SU-DHL-6 (cell line): Measurements from ENCODE around the gene DCC.

ENCODE experiments used
- H2AFZ ChIP-seq: fragments of 200-600 bp; sonication (generic); 2 replicates; pipeline ENCODE4 v1.6.1; 2014; ENCODE audit warnings: low read depth, mild to moderate bottlenecking, moderate library complexity, mixed read lengths, antibody characterized with exemption, low read length; ENCODE audit not compliant: severe bottlenecking
- H3F3A ChIP-seq: fragments of 200-600 bp; shearing (Covaris generic); 2 replicates; pipeline ENCODE4 v1.6.0; 2016; ENCODE audit warnings: antibody characterized with exemption, mild to moderate bottlenecking; ENCODE audit not compliant: insufficient read depth
- H3K27ac ChIP-seq: fragments of 200-600 bp; sonication (generic); 2 replicates; pipeline ENCODE4 v1.5.1; 2016; ENCODE audit warnings: low read depth, mild to moderate bottlenecking, low read length, moderate library complexity, mixed read lengths
- H3K27me3 ChIP-seq: fragments of 200-600 bp; sonication (generic), shearing (Covaris generic); 2 replicates; pipeline ENCODE4 v1.6.0; 2014; ENCODE audit warnings: mild to moderate bottlenecking, low read length
- H3K36me3 ChIP-seq: fragments of 200-600 bp; sonication (generic); 2 replicates; pipeline ENCODE4 v1.6.1; 2014; ENCODE audit warnings: mild to moderate bottlenecking, low read length, mixed read lengths
- H3K4me2 ChIP-seq: fragments of 300-600, 200-600 bp; shearing (Covaris generic), sonication (generic); 2 replicates; pipeline ENCODE4 v1.6.0; 2014; ENCODE audit warnings: low read length, low read depth, mild to moderate bottlenecking; ENCODE audit not compliant: poor library complexity, severe bottlenecking
- H3K4me3 ChIP-seq: fragments of 200-600 bp; sonication (generic); 2 replicates; pipeline ENCODE4 v1.5.1; 2014; ENCODE audit warnings: antibody characterized with exemption, low read length, mild to moderate bottlenecking, mixed read lengths; ENCODE audit not compliant: insufficient read depth, poor library complexity, severe bottlenecking
- H3K79me2 ChIP-seq: fragments of 200-600 bp; sonication (generic); 2 replicates; pipeline ENCODE4 v1.6.1; 2014; ENCODE audit warnings: mild to moderate bottlenecking, low read length, moderate library complexity; ENCODE audit not compliant: insufficient read depth
- H3K9ac ChIP-seq: fragments of 200-600 bp; sonication (generic); 2 replicates; pipeline ENCODE4 v1.7.0; 2014; ENCODE audit warnings: mild to moderate bottlenecking, low read length
- H3K9me2 ChIP-seq: fragments of 200-600 bp; sonication (generic); replicated peaks from 2 replicates; pipeline ENCODE4 v1.6.1; 2014; ENCODE audit warnings: low read length; ENCODE audit not compliant: insufficient read depth
- H3K9me3 ChIP-seq: fragments of 200-600 bp; sonication (generic); 2 replicates; pipeline ENCODE4 v1.6.1; 2014; ENCODE audit warnings: low read length, mixed read lengths; ENCODE audit not compliant: insufficient read depth
- H4K20me1 ChIP-seq: fragments of 200-600 bp; sonication (generic); 2 replicates; pipeline ENCODE4 v1.6.1; 2014; ENCODE audit warnings: low read depth, mild to moderate bottlenecking, antibody characterized with exemption, low read length, moderate library complexity, mixed read lengths
- EZH2phosphoT487 ChIP-seq: fragments of 200-600 bp; sonication (generic), shearing (Covaris generic); conservative IDR thresholded peaks from 2 replicates; pipeline ENCODE4 v1.6.1; 2018; ENCODE audit warnings: mild to moderate bottlenecking, antibody characterized with exemption, low read length, moderate library complexity, mixed read lengths
- TF ChIP-seq, protein P1 (sequence below): fragments of 200-600 bp; sonication (generic); IDR thresholded peaks from one replicate; pipeline ENCODE4 v1.5.1; 2017; ENCODE audit warnings: antibody characterized with exemption, mild to moderate bottlenecking, low read length, moderate library complexity; ENCODE audit not compliant: insufficient read depth, poor library complexity, severe bottlenecking

DCC gene

DNA sequence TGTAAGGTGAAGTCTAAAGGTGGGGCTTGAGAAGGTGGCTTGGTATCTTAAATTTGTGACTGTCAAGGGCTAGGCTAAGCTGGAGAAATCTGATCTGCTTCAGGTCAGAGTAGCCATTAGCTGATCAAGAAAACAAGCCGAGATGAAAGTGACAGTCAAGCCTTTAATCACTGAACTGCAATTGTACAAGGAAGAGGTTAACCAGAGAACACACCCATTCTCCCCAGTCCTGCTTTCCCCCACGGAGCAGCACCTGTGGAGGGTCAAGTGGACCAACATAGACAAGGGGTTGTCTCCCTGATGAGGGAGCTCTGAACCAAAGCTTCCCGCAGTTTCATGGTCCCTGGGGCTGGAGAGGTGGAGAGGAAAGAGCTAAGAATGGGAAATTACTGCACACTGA is 901.2 kb downstream of the DCC start:
- H3K9me2 ChIP-seq, result no peaks in the 10 kb centered on the region
- no peaks in the 10 kb centered on the region for H4K20me1 ChIP-seq
- H3K4me3 ChIP-seq, result no peak overlapping the region
- H2AFZ ChIP-seq, result no peak overlapping the region
- H3K36me3 ChIP-seq, result no peaks in the 10 kb centered on the region
- no peak overlapping the region for H3K4me2 ChIP-seq
- no peaks in the 10 kb centered on the region for H3K27me3 ChIP-seq
- TF ChIP-seq EZH2phosphoT487, result no peak
- TF ChIP-seq, protein P1, sequence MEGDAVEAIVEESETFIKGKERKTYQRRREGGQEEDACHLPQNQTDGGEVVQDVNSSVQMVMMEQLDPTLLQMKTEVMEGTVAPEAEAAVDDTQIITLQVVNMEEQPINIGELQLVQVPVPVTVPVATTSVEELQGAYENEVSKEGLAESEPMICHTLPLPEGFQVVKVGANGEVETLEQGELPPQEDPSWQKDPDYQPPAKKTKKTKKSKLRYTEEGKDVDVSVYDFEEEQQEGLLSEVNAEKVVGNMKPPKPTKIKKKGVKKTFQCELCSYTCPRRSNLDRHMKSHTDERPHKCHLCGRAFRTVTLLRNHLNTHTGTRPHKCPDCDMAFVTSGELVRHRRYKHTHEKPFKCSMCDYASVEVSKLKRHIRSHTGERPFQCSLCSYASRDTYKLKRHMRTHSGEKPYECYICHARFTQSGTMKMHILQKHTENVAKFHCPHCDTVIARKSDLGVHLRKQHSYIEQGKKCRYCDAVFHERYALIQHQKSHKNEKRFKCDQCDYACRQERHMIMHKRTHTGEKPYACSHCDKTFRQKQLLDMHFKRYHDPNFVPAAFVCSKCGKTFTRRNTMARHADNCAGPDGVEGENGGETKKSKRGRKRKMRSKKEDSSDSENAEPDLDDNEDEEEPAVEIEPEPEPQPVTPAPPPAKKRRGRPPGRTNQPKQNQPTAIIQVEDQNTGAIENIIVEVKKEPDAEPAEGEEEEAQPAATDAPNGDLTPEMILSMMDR, result no peak
- no peaks in the 10 kb centered on the region for H3F3A ChIP-seq
- no peaks in the 10 kb centered on the region for H3K9me3 ChIP-seq
- H3K27ac ChIP-seq, result no peak overlapping the region
- no peaks in the 10 kb centered on the region for H3K79me2 ChIP-seq
- H3K9ac ChIP-seq, result no peak overlapping the region

DNA sequence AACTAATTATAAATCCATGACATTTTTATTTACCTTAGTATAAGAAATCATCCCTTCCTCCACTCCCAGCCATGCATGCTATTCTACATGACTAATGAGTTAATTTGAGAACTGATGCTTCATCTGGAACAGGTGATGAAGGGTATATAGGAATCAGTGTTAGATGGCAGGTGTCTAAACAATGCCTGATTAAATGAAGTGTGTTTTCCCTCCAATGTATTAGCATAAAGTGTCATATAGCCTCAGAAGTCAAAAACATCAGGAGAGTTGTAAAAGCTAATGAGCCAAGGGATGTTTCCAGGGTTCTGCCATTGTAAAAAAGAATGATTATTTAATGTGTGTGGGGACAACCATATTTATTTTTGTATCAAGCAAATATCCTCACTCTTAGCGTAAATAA is 913.8 kb downstream of the DCC start:
- H3F3A ChIP-seq, result no peaks in the 10 kb centered on the region
- no peaks in the 10 kb centered on the region for H3K9me3 ChIP-seq
- no peak overlapping the region for H2AFZ ChIP-seq
- H3K36me3 ChIP-seq, result no peaks in the 10 kb centered on the region
- no peak overlapping the region for H3K9ac ChIP-seq
- no peaks in the 10 kb centered on the region for H3K9me2 ChIP-seq
- no peaks in the 10 kb centered on the region for H4K20me1 ChIP-seq
- TF ChIP-seq, protein P1, result no peak
- TF ChIP-seq EZH2phosphoT487, result no peak
- no peak overlapping the region for H3K4me2 ChIP-seq
- H3K79me2 ChIP-seq, result no peaks in the 10 kb centered on the region
- H3K27ac ChIP-seq, result no peak overlapping the region
- H3K4me3 ChIP-seq, result no peak overlapping the region
- no peaks in the 10 kb centered on the region for H3K27me3 ChIP-seq

DNA sequence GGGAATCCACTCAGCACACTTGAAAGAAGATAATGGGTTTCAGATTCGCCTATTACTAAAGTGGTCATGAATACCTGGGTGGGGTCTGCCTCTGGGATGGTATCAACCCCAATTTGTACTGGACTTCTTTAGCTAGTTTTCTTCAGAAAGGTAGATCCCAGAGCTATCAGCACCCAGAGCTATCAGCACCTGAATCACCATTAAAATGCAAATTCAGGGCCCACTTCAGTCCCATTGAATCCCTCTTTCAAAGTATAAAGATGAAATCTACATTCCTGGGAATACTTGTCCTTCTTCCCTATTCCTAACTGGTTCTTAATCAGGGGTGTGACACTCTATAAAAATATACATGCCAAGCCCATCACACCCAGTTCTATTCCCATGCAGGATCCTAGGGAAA is 914.3 kb downstream of the DCC start:
- Histone ChIP-seq H3K27ac (no peak overlapping the region), H3K9ac (no peak overlapping the region), H2AFZ (no peak overlapping the region), H3K27me3 (no peaks in the 10 kb centered on the region), H3K79me2 (no peaks in the 10 kb centered on the region), H3K36me3 (no peaks in the 10 kb centered on the region), H3F3A (no peaks in the 10 kb centered on the region), H3K4me2 (no peak overlapping the region), H3K4me3 (no peak overlapping the region), H3K9me2 (no peaks in the 10 kb centered on the region), H4K20me1 (no peaks in the 10 kb centered on the region), H3K9me3 (no peaks in the 10 kb centered on the region)
- TF ChIP-seq, protein P1, result no peak
- TF ChIP-seq EZH2phosphoT487, result no peak
